CD4-positive, alpha-beta memory T cell (primary cell): Measurements from ENCODE around the gene VRK2. TPM values are rescaled to one million over a fixed set of nuclear protein-coding genes. Genes with fewer than 3 reads are reported as not detected.

ENCODE experiments used
- polyA plus RNA-seq, 2 donors: library from polyadenylated mRNA; unstranded; fragments of 300-500 nt; fragmentation: Illumina TruSeq; gene quantifications; one replicate each; pipeline ENCODE4 v1.2.3, GENCODE V29; 2021
- total RNA-seq, 2 experiments: library from RNA; stranded (reverse); gene quantifications; one replicate each; pipeline ENCODE4 v1.2.3, GENCODE V29; 2021

The VRK2 gene
- total and polyA plus RNA-seq, 4 experiments from 2014 or later = 15.5 to 21.4 (median 18.7) TPM

Other genes starting within 250 kb of the VRK2 start
- 10 to 100 TPM in 1 of 2 experiments, 1 to 10 TPM in 1; 9.7 to 10.1 TPM for gene FANCL, start 194.5 kb downstream of the VRK2 start, total RNA-seq
- gene FANCL, start 194.5 kb downstream of the VRK2 start, polyA plus RNA-seq = 1 to 10 TPM; 1.6 to 8.9 TPM